ENCODE results near the gene RBM8A.

DNA sequence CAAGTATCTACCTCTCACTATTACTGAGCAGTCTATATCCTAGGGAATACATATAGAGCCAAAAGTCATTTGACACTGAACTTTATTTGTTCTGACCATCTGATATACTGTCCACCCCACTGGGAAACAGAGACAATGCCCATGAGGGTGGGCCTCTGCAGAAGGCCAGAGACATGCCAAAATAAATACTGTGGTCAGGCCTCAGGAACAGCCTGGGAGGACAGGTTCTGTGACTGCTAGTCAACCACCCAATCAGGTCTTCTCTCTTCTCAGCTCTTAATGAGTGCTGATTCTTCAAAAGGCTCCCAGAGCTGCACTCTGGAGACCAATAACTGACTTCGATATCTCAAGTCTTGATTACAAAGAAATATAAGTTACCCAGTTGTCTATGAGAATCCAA is 36.1 kb downstream of the RBM8A start:
- TF ChIP-seq, protein P1, sequence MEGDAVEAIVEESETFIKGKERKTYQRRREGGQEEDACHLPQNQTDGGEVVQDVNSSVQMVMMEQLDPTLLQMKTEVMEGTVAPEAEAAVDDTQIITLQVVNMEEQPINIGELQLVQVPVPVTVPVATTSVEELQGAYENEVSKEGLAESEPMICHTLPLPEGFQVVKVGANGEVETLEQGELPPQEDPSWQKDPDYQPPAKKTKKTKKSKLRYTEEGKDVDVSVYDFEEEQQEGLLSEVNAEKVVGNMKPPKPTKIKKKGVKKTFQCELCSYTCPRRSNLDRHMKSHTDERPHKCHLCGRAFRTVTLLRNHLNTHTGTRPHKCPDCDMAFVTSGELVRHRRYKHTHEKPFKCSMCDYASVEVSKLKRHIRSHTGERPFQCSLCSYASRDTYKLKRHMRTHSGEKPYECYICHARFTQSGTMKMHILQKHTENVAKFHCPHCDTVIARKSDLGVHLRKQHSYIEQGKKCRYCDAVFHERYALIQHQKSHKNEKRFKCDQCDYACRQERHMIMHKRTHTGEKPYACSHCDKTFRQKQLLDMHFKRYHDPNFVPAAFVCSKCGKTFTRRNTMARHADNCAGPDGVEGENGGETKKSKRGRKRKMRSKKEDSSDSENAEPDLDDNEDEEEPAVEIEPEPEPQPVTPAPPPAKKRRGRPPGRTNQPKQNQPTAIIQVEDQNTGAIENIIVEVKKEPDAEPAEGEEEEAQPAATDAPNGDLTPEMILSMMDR (IDR thresholded peaks at IDR 0.05; ENCODE audit: low read depth, low read length, missing input control): no peak
- no peak for TF ChIP-seq REST (IDR thresholded peaks at IDR 0.05)
- TF ChIP-seq, protein P2, sequence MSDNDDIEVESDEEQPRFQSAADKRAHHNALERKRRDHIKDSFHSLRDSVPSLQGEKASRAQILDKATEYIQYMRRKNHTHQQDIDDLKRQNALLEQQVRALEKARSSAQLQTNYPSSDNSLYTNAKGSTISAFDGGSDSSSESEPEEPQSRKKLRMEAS (IDR thresholded peaks at IDR 0.05): no peak
- TF ChIP-seq JUND (IDR thresholded peaks at IDR 0.05): no peak
- TF ChIP-seq HNF4G (IDR thresholded peaks at IDR 0.05): no peak
- no peak for TF ChIP-seq SP1 (IDR thresholded peaks at IDR 0.05)
- TF ChIP-seq RAD21 (IDR thresholded peaks at IDR 0.05): no peak
- TF ChIP-seq TAF1 (conservative IDR thresholded peaks at IDR 0.05): no peak
- no peak for TF ChIP-seq YY1 (IDR thresholded peaks at IDR 0.05)
- no peak for TF ChIP-seq ATF3 (IDR thresholded peaks at IDR 0.05)
- no peak for TF ChIP-seq EGR1 (IDR thresholded peaks at IDR 0.05; ENCODE audit: low read depth in 2 of 2)
- no peak for TF ChIP-seq GABPA (IDR thresholded peaks at IDR 0.05 in 1 of 2, conservative IDR thresholded peaks at IDR 0.05 in 1 of 2)
